Right ventricle myocardium inferior (tissue), 1 donor: Measurements from ENCODE around the gene SLC16A13. TPM values are rescaled to one million over a fixed set of nuclear protein-coding genes. Genes with fewer than 3 reads are reported as not detected.
"Not testable (repeated sequence)": the region's sequence is repeated elsewhere in the genome, so short reads cannot be mapped to it uniquely, and the experiment has no call there.

ENCODE experiments used
- ATAC-seq: fragments of 200-7000 bp; cut with Tn5 transposase; one replicate; pipeline ENCODE4 v1.9.1; 2020; ENCODE audit warnings: mild to moderate bottlenecking, moderate library complexity
- DNase-seq: peaks from one replicate; pipeline ENCODE4 v3.0.0; 2021; ENCODE audit errors: missing footprints
- intact Hi-C: fragments of 100-400 bp; cut with DNase I; formaldehyde crosslinking; loops from one replicate; pipeline ENCODE4 v1.11.0; 2022
- total RNA-seq: library from RNA; stranded (reverse); fragmentation: NEBNext Ultra II Directional; extraction: Animal tissue kit (Norgen Biotek cat#: 25700); gene quantifications from one replicate; pipeline ENCODE4 v1.2.1, GENCODE V29; 2021
- donor health status: DM: no; HTN: yes; CAD: no; lungs with severe emphysema.

SLC16A13 gene
- total RNA-seq, 1 donor from 2014 or later, result 1.8 TPM

- DNase-seq (no peak), ATAC-seq (no peak)
- intact Hi-C loops, result no loop called here
These were observed 45.7 kb downstream of the SLC16A13 start for GRCh38 chr17:7081341-7082062.

- DNase-seq (no peak), ATAC-seq (no peak)
- intact Hi-C loops, result no loop called here
These were observed 47.8 kb downstream of the SLC16A13 start for GRCh38 chr17:7083592-7083991.

- ATAC-seq, result no peak
These were observed 48.3 kb downstream of the SLC16A13 start for GRCh38 chr17:7084088-7084487.

GRCh38 chr17:7088442-7088841 is 52.6 kb downstream of the SLC16A13 start:
- ATAC-seq, intact Hi-C loops, DNase-seq: not testable (repeated sequence)

More at GRCh38 chr17:7084088-7084487, 48.3 kb downstream of the SLC16A13 start:
- DNase-seq, result no peak
- intact Hi-C loops, result no loop called here

GRCh38 chr17:7089570-7089969 is 53.8 kb downstream of the SLC16A13 start:
- ATAC-seq, intact Hi-C loops, DNase-seq: not testable (repeated sequence)

Other genes with a start within 250 kb of the SLC16A13 start
- gene TEKT1, start 204.3 kb upstream of the SLC16A13 start, total RNA-seq, result not detected
- gene ALOX12, start 40.0 kb upstream of the SLC16A13 start, total RNA-seq, result 0.11 TPM
- 177 TPM for gene RNASEK, start 23.4 kb upstream of the SLC16A13 start, total RNA-seq
- 14.0 TPM for gene BCL6B, start 13.0 kb upstream of the SLC16A13 start, total RNA-seq
- gene SLC16A11, start 8.1 kb downstream of the SLC16A13 start, total RNA-seq, result 0.78 TPM
- gene CLEC10A, start 44.2 kb downstream of the SLC16A13 start, total RNA-seq, result 5.4 TPM
- 0.46 TPM for gene ASGR2, start 78.8 kb downstream of the SLC16A13 start, total RNA-seq
- gene ASGR1, start 143.4 kb downstream of the SLC16A13 start, total RNA-seq, result 0.43 TPM
- gene DLG4, start 183.8 kb downstream of the SLC16A13 start, total RNA-seq, result 20.6 TPM
- gene ACADVL, start 183.9 kb downstream of the SLC16A13 start, total RNA-seq, result 2,192 TPM
- 20.0 TPM for gene DVL2, start 198.5 kb downstream of the SLC16A13 start, total RNA-seq
- 23.3 TPM for gene PHF23, start 203.4 kb downstream of the SLC16A13 start, total RNA-seq
- gene GABARAP, start 206.4 kb downstream of the SLC16A13 start, total RNA-seq, result 444 TPM
- gene CTDNEP1, start 215.7 kb downstream of the SLC16A13 start, total RNA-seq, result 114 TPM
- gene ELP5, start 216.2 kb downstream of the SLC16A13 start, total RNA-seq, result 72.7 TPM
- gene CLDN7, start 226.5 kb downstream of the SLC16A13 start, total RNA-seq, result 1.2 TPM
- 119 TPM for gene SLC2A4, start 245.7 kb downstream of the SLC16A13 start, total RNA-seq